8988T (cell line): ENCODE data around the gene ACVR2B.
"Not testable (repeated sequence)": the region's sequence is repeated elsewhere in the genome, so short reads cannot be mapped to it uniquely, and the experiment has no call there.

ENCODE experiments used
- DNase-seq: peaks from one replicate; pipeline ENCODE4 v3.0.0; 2011

The ACVR2B gene

DNA sequence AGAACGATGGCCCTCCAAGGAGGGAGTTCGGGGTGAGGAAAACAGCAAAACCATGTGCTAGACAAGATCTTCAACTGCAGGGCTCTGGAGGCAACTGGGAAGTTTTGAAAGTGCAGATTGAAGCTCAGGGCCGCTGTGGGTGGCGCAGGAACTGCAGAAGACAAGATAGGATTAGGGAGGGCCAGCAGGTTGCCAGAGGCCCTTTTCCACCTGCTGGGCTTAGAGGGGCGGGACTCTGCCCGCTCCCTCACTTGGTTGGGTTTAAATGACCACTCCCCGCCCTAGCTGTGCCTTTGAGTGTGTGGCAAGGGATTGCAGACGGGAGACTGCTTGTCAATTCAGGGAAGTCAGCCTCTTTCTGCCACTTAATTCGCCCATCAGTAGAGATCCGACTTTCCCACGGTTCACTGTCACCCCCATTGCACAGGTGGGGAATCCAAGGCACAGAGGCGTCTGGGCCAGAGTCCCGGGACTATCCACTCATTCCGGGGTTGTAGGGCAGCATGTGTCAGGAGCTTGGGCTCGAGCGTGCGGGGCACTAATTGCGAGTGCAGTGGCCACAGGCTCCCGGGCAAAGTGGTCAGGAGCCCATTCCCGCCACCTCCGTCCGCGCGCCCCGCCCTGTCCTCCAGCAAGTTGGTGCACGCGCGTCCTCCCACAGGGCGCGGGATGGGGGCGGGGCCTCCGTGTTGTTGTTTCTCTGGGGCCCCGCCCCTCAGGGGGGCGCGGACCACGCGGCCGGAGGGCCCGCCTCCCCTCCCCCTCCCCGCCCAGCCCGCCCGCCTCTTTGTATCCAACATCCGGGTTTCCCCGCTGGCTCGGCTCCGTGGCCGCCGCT lies at the start of gene ACVR2B:
Gene ACVR2B (plus strand): TSS at position 816 of the 838 bp plus-strand sequence. CDS start 433 bp downstream, outside the sequence.
- DNase-seq, result peak; percentile 99

GRCh38 chr3:38404286-38404685 lies 49.4 kb upstream of the ACVR2B start:
- DNase-seq, result no peak

- no peak for DNase-seq
Observed at GRCh38 chr3:38411591-38411990, 42.1 kb upstream of the ACVR2B start.

DNA sequence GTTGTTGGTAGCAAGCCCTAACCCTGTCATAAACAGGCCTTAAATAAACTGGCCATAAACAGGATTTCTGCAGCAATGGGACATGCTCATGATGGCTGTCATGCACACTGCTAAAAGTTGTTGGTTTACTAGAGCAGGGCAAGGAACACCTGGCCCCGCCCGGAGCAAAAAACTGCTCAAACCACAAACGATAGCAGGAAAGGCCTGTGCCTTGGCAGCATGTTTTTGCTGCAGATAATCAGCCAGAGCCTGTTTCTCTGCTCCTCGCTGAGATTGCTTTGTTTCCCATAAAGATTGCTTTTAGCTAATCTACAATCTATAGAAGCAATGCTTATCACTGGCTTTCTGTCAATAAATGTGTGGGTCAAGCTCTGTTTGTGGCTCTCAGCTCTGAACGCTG lies 32.9 kb upstream of the ACVR2B start:
- not testable (repeated sequence) for DNase-seq

DNA sequence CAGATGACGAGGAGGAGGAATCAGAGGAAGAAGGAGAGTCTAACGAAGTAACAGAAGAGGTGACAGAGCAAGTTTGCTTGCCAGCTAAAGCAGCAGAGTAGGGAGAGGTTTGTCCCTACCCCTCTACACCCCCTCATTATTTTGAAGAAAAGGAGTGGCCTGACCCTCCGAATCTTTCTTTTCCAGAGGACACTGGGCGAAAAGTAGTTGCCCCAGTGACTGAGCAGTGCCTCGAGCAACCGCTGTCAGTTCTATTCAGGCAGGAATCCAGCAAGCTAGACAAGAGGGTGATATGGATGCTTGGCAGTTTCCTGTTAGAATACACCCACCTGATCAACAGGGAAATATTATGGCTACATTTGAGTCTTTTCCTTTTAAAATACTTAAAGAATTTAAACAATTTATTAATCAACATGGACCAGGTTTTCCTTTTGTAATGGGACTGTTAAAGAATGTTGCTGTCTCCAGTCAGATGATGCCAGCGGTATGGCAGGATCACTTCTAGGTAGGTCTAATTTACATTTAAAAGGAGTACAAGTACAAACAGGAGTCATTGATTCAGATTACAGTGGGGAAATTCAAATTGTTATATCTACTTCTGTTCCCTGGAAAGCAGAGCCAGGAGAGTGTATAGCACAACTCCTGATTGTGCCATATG lies 31.9 kb upstream of the ACVR2B start:
- DNase-seq, result no peak

GRCh38 chr3:38426798-38427426 lies 26.8 kb upstream of the ACVR2B start:
- DNase-seq, result not testable (repeated sequence)

DNA sequence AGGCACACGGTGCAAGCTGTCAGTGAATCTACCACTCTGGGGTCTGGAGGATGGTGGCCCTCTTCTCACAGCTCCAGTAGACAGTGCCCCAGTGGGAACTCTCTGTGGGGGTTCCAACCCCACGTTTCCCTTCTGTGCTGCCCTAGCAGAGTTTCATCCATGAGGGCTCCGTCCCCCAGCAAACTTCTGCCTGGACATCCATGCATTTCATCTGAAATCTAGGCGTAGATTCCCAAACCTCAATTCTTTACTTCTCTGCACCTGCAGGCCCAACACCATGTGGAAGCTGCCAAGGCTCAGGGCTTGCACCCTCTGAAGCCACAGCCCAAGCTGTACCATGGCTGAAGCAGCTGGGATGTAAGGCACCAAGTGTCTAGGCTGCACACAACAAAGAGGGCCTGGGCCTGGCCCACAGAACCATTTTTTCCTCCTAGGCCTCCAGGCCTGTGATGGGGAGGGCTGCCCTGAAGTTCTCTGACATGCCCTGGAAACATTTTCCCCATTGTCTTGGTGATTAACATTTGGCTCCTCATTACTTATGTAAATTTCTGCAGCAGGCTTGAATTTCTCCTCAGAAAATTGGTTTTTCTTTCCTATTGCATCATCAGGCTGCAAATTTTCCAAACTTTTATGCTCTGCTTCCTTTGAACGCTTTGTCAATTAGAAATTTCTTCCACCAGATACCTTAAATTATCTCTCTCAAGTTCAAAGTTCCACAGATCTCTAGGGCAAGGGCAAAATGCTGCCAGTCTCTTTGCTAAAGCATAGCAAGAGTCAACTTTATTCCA lies 20.6 kb upstream of the ACVR2B start:
- not testable (repeated sequence) for DNase-seq

- DNase-seq, result not testable (repeated sequence)
Observed at GRCh38 chr3:38433661-38434060, 20.0 kb upstream of the ACVR2B start.

GRCh38 chr3:38438436-38439069 lies 15.1 kb upstream of the ACVR2B start:
- not testable (repeated sequence) for DNase-seq

DNA sequence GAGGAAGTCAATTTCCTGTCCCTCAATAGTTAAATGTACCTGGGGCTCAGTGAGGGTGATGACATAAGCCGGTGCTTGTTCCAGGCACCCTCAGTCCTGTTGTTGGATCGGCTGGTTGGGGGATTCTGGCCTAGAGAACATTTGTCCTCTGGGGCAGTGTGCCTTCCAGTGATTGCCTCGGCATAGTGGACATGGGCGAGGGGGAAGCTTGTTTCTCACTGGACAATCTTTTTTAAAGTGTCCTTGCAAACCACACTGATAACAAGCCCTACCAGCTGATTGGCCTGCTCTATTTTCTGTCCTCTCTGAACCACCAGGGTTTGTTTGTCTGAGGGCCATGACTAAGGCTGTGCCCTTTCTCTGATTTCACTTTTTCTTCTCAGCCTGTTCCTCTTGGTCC lies 10.5 kb upstream of the ACVR2B start:
- not testable (repeated sequence) for DNase-seq

- no peak for DNase-seq
Observed at GRCh38 chr3:38446085-38446686, 7.5 kb upstream of the ACVR2B start.

DNA sequence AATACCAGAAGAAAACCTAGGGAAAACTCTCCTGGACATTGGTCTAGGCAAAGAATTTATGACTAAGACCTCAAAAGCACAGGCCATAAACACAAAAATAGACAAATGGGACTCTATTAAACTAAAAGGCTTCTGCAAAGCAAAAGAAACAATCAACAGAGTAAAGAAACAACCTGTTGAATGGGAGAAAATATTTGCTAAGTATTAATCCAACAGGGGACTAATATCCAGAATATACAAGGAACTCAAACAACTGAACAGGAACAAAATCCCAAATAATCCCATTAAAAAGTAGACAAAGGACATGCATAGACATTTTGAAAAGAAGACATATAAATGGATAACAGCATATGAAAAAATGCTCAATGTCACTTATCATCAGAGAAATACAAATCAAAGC lies 6.9 kb upstream of the ACVR2B start:
- DNase-seq, result no peak

DNA sequence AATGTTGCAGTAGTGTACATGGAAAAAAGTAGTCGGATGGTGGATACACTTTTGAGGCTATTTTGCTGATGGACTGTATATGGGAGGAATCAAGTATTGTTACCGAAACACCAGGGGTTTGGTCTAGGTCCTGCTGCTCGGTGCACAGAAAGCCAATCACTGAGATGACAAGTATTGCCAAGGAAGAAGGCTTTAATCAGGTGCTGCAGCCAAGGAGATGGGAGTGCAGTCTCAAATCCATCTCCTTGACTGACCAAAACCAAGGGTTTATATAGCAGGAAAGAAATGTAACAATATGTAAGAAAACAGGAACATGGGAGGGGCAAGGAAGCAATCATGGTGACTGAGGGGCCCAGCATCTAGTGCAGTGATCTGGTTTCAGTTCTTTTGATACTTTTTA lies 2.8 kb upstream of the ACVR2B start:
- DNase-seq, result no peak

GRCh38 chr3:38453913-38454177 lies 155 bp downstream of the ACVR2B start:
- peak; percentile 50 for DNase-seq

GRCh38 chr3:38454178-38454883 lies 641 bp downstream of the ACVR2B start:
- peak; percentile 73 for DNase-seq

GRCh38 chr3:38454884-38455638 lies 1.4 kb downstream of the ACVR2B start:
- peak; percentile 96 for DNase-seq

- DNase-seq, result no peak
Observed at GRCh38 chr3:38455639-38456430, 2.1 kb downstream of the ACVR2B start.

DNA sequence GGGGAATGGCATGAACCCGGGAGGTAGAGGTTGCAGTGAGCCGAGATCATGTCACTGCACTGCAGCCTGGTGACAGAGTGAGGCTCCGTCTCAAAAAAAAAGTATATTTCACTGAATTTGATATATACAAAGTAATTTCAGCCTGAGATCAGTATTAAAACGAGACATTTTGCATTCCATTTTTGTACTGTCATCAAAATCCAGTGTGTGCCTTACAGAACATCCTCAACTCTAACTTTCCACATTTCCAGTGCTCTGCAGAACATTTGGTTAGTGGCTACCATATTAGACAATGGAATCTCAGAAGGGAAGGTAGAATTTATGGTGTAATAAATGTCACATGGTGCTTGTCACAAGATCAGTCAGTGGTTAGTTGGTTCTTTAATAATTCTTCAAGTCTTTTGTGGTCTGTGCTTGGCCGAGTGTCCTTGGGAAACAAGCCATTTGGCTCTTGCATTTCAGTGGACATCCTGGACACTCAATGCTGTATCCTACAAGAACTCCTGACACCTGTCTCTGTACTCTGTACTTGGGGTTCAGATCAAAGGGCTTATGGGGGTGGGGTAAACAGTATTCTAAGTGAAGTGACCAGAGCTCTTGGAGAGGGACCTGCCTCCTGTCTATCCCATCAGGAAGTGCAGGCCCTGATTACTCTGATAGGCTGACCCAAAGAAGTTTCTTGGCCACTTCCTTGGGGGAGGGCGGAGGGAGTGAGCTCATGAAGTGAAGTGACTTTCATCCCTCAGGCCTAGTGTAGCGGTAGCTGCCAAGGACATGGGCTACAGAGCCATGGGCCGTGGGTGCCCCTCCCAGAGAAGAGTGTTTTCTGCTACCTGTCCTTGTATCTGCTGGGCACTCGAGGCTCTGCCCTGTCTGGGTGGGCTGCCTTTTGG lies 3.7 kb downstream of the ACVR2B start:
- no peak for DNase-seq
